BE2C (cell line): Measurements from ENCODE around the gene NUDT16.
"Not testable (repeated sequence)": the region's sequence is repeated elsewhere in the genome, so short reads cannot be mapped to it uniquely, and the experiment has no call there.

Source experiments
- DNase-seq: peaks from one replicate; pipeline ENCODE4 v3.0.0-alpha.2; 2020
- H3K27me3 ChIP-seq: fragments of 250-450 bp; sonication (Bioruptor Pico); 2 replicates; pipeline ENCODE4 v1.5.1; 2020; ENCODE audit warnings: mild to moderate bottlenecking
- H3K36me3 ChIP-seq: fragments of 250-450 bp; sonication (Bioruptor Pico); 2 replicates; pipeline ENCODE4 v1.5.1; 2020; ENCODE audit warnings: mild to moderate bottlenecking
- H3K4me1 ChIP-seq: fragments of 250-450 bp; sonication (Bioruptor Pico); 2 replicates; pipeline ENCODE4 v1.5.1; 2020
- H3K4me3 ChIP-seq: 2 replicates; pipeline ENCODE4 v1.5.1; 2011; ENCODE audit warnings: low read depth, low read length
- H3K9me3 ChIP-seq: fragments of 250-450 bp; sonication (Bioruptor Pico); 2 replicates; pipeline ENCODE4 v1.5.1; 2020
- CTCF ChIP-seq: IDR thresholded peaks from 2 replicates; pipeline ENCODE4 v1.5.1; 2012; ENCODE audit warnings: mild to moderate bottlenecking, low read depth, low read length

The NUDT16 gene

GRCh38 chr3:131374741-131375140, 6.8 kb upstream of the NUDT16 start:
- Histone ChIP-seq H3K4me1 (no peaks in the 10 kb centered on the region), H3K4me3 (no peak overlapping the region), H3K27me3 (no peaks in the 10 kb centered on the region), H3K9me3 (no peaks in the 10 kb centered on the region), H3K36me3 (no peaks in the 10 kb centered on the region)
- TF ChIP-seq CTCF: no peak
- no peak for DNase-seq

- DNase-seq, H3K27me3 ChIP-seq, H3K4me1 ChIP-seq, H3K36me3 ChIP-seq, H3K9me3 ChIP-seq: not testable (repeated sequence)
- H3K4me3 ChIP-seq: peak overlapping the region; percentile 87
These were observed 641 bp upstream of the NUDT16 start for GRCh38 chr3:131380821-131381444.

- no peak for TF ChIP-seq CTCF
- DNase-seq: no peak
- Histone ChIP-seq H3K36me3 (peaks cover 5% of the 10 kb centered on the region; the same call in 1 of the 2 replicates), H3K4me1 (no peaks in the 10 kb centered on the region; the same call in 1 of the 2 replicates), H3K4me3 (no peak overlapping the region), H3K9me3 (no peaks in the 10 kb centered on the region), H3K27me3 (no peaks in the 10 kb centered on the region)
These were observed 5.0 kb downstream of the NUDT16 start for GRCh38 chr3:131386429-131387165.

- TF ChIP-seq CTCF: no peak
- H3K4me1 ChIP-seq: no peaks in the 10 kb centered on the region
These were observed 6.4 kb downstream of the NUDT16 start for GRCh38 chr3:131387796-131388489.

GRCh38 chr3:131388490-131388799, 6.9 kb downstream of the NUDT16 start:
- Histone ChIP-seq H3K4me1 (no peaks in the 10 kb centered on the region), H3K9me3 (no peaks in the 10 kb centered on the region), H3K36me3 (no peaks in the 10 kb centered on the region; the same call in 1 of the 2 replicates), H3K27me3 (no peaks in the 10 kb centered on the region), H3K4me3 (no peak overlapping the region)
- no peak for TF ChIP-seq CTCF
- DNase-seq: no peak

More at GRCh38 chr3:131387796-131388489, 6.4 kb downstream of the NUDT16 start:
- Histone ChIP-seq H3K36me3 (peaks cover 3% of the 10 kb centered on the region; the same call in 1 of the 2 replicates), H3K27me3 (no peaks in the 10 kb centered on the region), H3K4me3 (no peak overlapping the region), H3K9me3 (no peaks in the 10 kb centered on the region)
- DNase-seq: no peak

- TF ChIP-seq CTCF: no peak
- Histone ChIP-seq H3K27me3 (no peaks in the 10 kb centered on the region), H3K9me3 (no peaks in the 10 kb centered on the region), H3K4me1 (no peaks in the 10 kb centered on the region), H3K4me3 (no peak overlapping the region), H3K36me3 (no peaks in the 10 kb centered on the region)
- DNase-seq: no peak
These were observed 8.8 kb downstream of the NUDT16 start for GRCh38 chr3:131390331-131390730.
